Measurements from ENCODE around the gene ATP5MC2. TPM values are rescaled to one million over a fixed set of nuclear protein-coding genes. Genes with fewer than 3 reads are reported as not detected.

The ATP5MC2 gene
- total and polyA plus RNA-seq, 2 of the 4 experiments (the other 2 are of a cell fraction), result 309 to 361 TPM

GRCh38 chr12:53677016-53677799, 1.3 kb upstream of the ATP5MC2 start:
- H3K56ac ChIP-seq (ENCODE audit: extremely low read depth, insufficient read depth, low read length), result 0 out of 2 replicates have a peak overlapping the region, but pooled peaks have one; percentile 58
- peaks cover 20 to 29% of the 10 kb centered on the region in 2 experiments for H3K79me1 ChIP-seq (ENCODE audit: low read depth in 1 of 2, low read length in 2 of 2)
- 0 out of 2 replicates have a peak, but pooled peaks cover 12% of the 10 kb centered on the region for H3K9me1 ChIP-seq (ENCODE audit: insufficient read depth, low read length)
- in situ Hi-C loops (cut with MboI; ENCODE audit: low sequenced_read_pairs) (loop anchor here (5.0 kb wide), 1 partner anchor 135 kb away; no protein-coding TSS in a partner anchor), intact Hi-C loops (cut with micrococcal nuclease) (loop anchor here (5.0 kb wide), 1 partner anchor 50 kb away; the partner anchor contains the start of gene CALCOCO1), dilution Hi-C loops (cut with HindIII; ENCODE audit: low sequenced_read_pairs, unreplicated experiment) (no loop called here)
- H3K23ac ChIP-seq (ENCODE audit: low read depth, low read length), result peak overlapping the region; percentile 85
- H2BK15ac ChIP-seq (ENCODE audit: low read depth, low read length), result peak overlapping the region; percentile 80; the same call in 2 of the 3 replicates
- H3K4me2 ChIP-seq (ENCODE audit: low read depth, low read length), result peak overlapping the region; percentile 76
- peak overlapping the region; percentile 75 for H2BK5ac ChIP-seq (ENCODE audit: low read depth, low read length, poor library complexity, severe bottlenecking)
- POLR2A ChIA-PET (ENCODE audit: unreplicated experiment), result interaction anchor here (0.6 kb wide), 1 partner anchor 632 kb away, joined by 4 read pairs; no protein-coding TSS in a partner anchor
- peak overlapping the region; percentile 75 for H3K27ac ChIP-seq (ENCODE audit: insufficient read depth, low read length)
- peak overlapping the region; percentile 32; the same call in 1 of the 2 replicates for H2BK20ac ChIP-seq (ENCODE audit: low read depth, low read length)
- peaks cover 18% of the 10 kb centered on the region for H3K4me1 ChIP-seq (ENCODE audit: control insufficient read depth, insufficient read depth, low read length)
- peak overlapping the region; percentile 89 for H4K5ac ChIP-seq (ENCODE audit: low read depth, low read length)
- H3K36me3 ChIP-seq (ENCODE audit: control insufficient read depth, insufficient read depth, low read length), result peaks cover 6% of the 10 kb centered on the region
- CTCF ChIA-PET, result interaction anchor here (1.2 to 1.5 kb wide), 3 partner anchors 25 to 133 kb away, joined by 3 to 7 read pairs (median 4); no protein-coding TSS in a partner anchor
- peak overlapping the region; percentile 97 for H2AFZ ChIP-seq (replicated peaks; ENCODE audit: low read length, poor library complexity)
- H3K27me3 ChIP-seq (ENCODE audit: control insufficient read depth, insufficient read depth, low read length), result no peaks in the 10 kb centered on the region
- H3K14ac ChIP-seq (replicated peaks; ENCODE audit: low read depth, low read length), result peak overlapping the region; percentile 30
- peak overlapping the region; percentile 69 for H3K4ac ChIP-seq (ENCODE audit: low read depth, low read length)
- 7% methylated on average over 6 of the region's 51 CpGs; no CpG with 5 or more reads in 1 of the 2 experiments for WGBS, 2 experiments (ENCODE audit: extremely low coverage in 2 of 2, insufficient read length in 1 of 2)
- no peaks in the 10 kb centered on the region for H3K9me3 ChIP-seq (ENCODE audit: control insufficient read depth, insufficient read depth, low read length)
- peak overlapping the region; percentile 54 for H3K18ac ChIP-seq (ENCODE audit: low read depth, low read length)
- peak overlapping the region; percentile 83 for H4K91ac ChIP-seq (ENCODE audit: insufficient read depth, low read depth, low read length)
- ATAC-seq (ENCODE audit: low read depth) (no peak; the same call in 1 of the 2 replicates), DNase-seq (no peak)
- H2BK120ac ChIP-seq (ENCODE audit: low read depth, low read length), result peak overlapping the region; percentile 7
- H2AK9ac ChIP-seq (replicated peaks; ENCODE audit: low read depth, low read length, poor library complexity), result peak overlapping the region; percentile 29
- H2AK5ac ChIP-seq (ENCODE audit: low read depth, low read length), result peak overlapping the region; percentile 85
- H3K9ac ChIP-seq (ENCODE audit: low read depth, low read length), result peak overlapping the region; percentile 57
- no peak overlapping the region for H3K4me3 ChIP-seq (ENCODE audit: insufficient read depth, low read depth, low read length)
- H4K8ac ChIP-seq (ENCODE audit: low read depth in 2 of 2, low read length in 2 of 2), result peak overlapping the region; percentile 75 to 98
- H4K20me1 ChIP-seq (ENCODE audit: insufficient read depth, low read length), result no peaks in the 10 kb centered on the region
- no TSS peak for BruUV-seq (replicated peaks)
- TF ChIP-seq MAZ (IDR thresholded peaks at IDR 0.05; ENCODE audit: borderline replicate concordance, low read depth, low read length) (no peak; the same call in 1 of the 2 replicates), CHD1 (IDR thresholded peaks at IDR 0.05; ENCODE audit: low read depth, low read length) (no peak), RAD21 (IDR thresholded peaks at IDR 0.05; ENCODE audit: low read length) (no peak), ELK1 (IDR thresholded peaks at IDR 0.05; ENCODE audit: borderline replicate concordance, low read depth, low read length) (no peak), CTCF (conservative IDR thresholded peaks at IDR 0.05; ENCODE audit: low read depth, low read length) (no peak), MXI1 (IDR thresholded peaks at IDR 0.05; ENCODE audit: borderline replicate concordance, low read depth, low read length) (no peak), USF2 (IDR thresholded peaks at IDR 0.05; ENCODE audit: low read depth, low read length) (no peak), POLR2A (IDR thresholded peaks at IDR 0.05; ENCODE audit: low read depth, low read length) (no peak), CEBPB (IDR thresholded peaks at IDR 0.05; ENCODE audit: low read depth, low read length) (no peak), SMC3 (IDR thresholded peaks at IDR 0.05; ENCODE audit: low read depth, low read length) (no peak), NFE2L2 (IDR thresholded peaks at IDR 0.05; ENCODE audit: low read depth, low read length) (no peak), MAFK (IDR thresholded peaks at IDR 0.05; ENCODE audit: low read depth, low read length) (no peak), BHLHE40 (IDR thresholded peaks at IDR 0.05; ENCODE audit: low read depth, low read length) (no peak)
